Breast epithelium (tissue), 3 donors: ENCODE data around the gene TSPAN10.

Experiments
- CTCF ChIP-seq, 3 donors: fragments of 450-650 bp; IDR thresholded peaks; one replicate each; pipeline ENCODE4 v1.5.1; 2016 to 2017; ENCODE audit warnings: antibody characterized with exemption in 3 of 3, mild to moderate bottlenecking in 3 of 3, moderate library complexity in 3 of 3
- POLR2A ChIP-seq: fragments of 450-650 bp; IDR thresholded peaks from one replicate; pipeline ENCODE4 v1.6.1; 2016; ENCODE audit warnings: antibody characterized with exemption, mild to moderate bottlenecking, moderate library complexity
- POLR2AphosphoS5 ChIP-seq, 3 donors: sonication (generic); formaldehyde crosslinking; IDR thresholded peaks; one replicate each; pipeline ENCODE4 v1.6.1; 2017; ENCODE audit warnings: antibody characterized with exemption in 3 of 3

GRCh38 chr17:81638683-81639082 is 1.7 kb downstream of the TSPAN10 start:
- TF ChIP-seq CTCF (IDR thresholded peaks at IDR 0.05) (no peak), POLR2A (no peak), POLR2AphosphoS5 (IDR thresholded peaks at IDR 0.05) (no peak)
